Peyer's patch (tissue), 4 donors: ENCODE data around the gene PTTG2.

Source experiments
- CTCF ChIP-seq, 6 experiments: fragments of 450-650 bp in 4 of 6; fragments of 200-600 bp in 2 of 6; sonication (generic) in 1 of 6; IDR thresholded peaks; one replicate each; pipeline ENCODE4 v1.5.1; 2017 to 2019; ENCODE audit warnings: antibody characterized with exemption in 6 of 6, mild to moderate bottlenecking in 3 of 6, moderate library complexity in 1 of 6
- POLR2A ChIP-seq, 2 donors: fragments of 450-650 bp; IDR thresholded peaks; one replicate each; pipeline ENCODE4 v1.5.1; 2017; ENCODE audit warnings: antibody characterized with exemption in 2 of 2, mild to moderate bottlenecking in 2 of 2, moderate library complexity in 2 of 2

- TF ChIP-seq CTCF (IDR thresholded peaks at IDR 0.05) (peak in 5 of 6 experiments; percentile 14 to 70 (median 60)), POLR2A (IDR thresholded peaks at IDR 0.05) (no peak)
Observed at GRCh38 chr4:37970702-37971101, 10.5 kb downstream of the PTTG2 start.
